ENCODE data around the gene SLC22A1.
"Not testable (repeated sequence)": the region's sequence is repeated elsewhere in the genome, so short reads cannot be mapped to it uniquely, and the experiment has no call there.

Gene SLC22A1

DNA sequence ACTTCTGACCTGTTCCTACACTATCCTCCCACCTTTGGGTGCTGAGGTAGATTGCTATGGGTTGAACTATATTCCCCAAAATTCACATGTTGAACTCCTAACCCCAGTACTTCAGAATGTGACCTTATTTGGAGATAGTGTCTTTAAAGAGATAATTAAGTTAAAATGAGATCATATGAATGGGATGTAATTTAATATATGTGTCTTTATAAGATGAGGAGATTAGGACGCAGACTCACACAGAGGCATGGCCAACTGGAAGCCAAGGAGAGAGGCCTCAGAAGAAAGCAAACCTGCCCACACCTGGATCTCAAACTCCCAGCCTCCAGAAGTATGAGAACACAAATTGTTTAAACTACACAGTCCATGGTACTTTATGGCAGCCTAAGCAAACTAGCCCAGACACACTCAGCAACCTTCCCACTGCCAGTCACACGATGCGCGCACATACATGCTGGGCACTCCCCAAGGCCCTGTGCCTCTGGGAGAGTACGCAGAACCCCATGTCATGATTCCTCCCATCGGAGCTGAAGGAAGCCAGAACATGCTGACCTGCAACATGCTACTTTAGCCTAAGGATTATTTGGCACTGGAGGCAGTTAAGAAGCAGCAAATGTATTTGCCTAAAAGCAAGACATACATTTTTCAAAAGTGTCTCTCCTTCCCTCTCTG is 8.9 kb upstream of the SLC22A1 start:
- DNase-seq (ENCODE audit: low read depth): no peak

DNA sequence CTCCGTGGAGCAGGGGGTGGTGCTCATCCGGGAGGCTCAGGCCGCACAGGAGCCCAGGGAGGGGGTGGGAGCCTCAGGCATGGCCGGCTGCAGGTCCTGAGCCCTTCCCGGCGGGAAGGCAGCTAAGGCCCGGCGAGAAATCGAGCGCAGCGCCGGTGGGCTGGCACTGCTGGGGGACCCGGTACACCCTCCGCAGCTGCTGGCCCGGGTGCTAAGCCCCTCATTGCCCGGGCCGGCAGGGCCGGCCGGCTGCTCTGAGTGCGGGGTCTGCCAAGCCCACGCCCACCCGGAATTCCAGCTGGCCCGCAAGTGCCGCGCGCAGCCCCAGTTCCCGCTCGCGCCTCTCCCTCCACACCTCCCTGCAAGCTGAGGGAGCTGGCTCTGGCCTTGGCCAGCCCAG is 7.1 kb upstream of the SLC22A1 start:
- H3K4me3 ChIP-seq (ENCODE audit: low read depth, low read length); DNase-seq (ENCODE audit: low read depth): not testable (repeated sequence)

More for the DNA sequence above, 8.9 kb upstream of the SLC22A1 start:
- TF ChIP-seq, protein P1, sequence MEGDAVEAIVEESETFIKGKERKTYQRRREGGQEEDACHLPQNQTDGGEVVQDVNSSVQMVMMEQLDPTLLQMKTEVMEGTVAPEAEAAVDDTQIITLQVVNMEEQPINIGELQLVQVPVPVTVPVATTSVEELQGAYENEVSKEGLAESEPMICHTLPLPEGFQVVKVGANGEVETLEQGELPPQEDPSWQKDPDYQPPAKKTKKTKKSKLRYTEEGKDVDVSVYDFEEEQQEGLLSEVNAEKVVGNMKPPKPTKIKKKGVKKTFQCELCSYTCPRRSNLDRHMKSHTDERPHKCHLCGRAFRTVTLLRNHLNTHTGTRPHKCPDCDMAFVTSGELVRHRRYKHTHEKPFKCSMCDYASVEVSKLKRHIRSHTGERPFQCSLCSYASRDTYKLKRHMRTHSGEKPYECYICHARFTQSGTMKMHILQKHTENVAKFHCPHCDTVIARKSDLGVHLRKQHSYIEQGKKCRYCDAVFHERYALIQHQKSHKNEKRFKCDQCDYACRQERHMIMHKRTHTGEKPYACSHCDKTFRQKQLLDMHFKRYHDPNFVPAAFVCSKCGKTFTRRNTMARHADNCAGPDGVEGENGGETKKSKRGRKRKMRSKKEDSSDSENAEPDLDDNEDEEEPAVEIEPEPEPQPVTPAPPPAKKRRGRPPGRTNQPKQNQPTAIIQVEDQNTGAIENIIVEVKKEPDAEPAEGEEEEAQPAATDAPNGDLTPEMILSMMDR (IDR thresholded peaks at IDR 0.05; ENCODE audit: control insufficient read depth, extremely low read depth, insufficient read depth): no peak
- H3K4me3 ChIP-seq (ENCODE audit: low read depth, low read length): no peak overlapping the region

DNA sequence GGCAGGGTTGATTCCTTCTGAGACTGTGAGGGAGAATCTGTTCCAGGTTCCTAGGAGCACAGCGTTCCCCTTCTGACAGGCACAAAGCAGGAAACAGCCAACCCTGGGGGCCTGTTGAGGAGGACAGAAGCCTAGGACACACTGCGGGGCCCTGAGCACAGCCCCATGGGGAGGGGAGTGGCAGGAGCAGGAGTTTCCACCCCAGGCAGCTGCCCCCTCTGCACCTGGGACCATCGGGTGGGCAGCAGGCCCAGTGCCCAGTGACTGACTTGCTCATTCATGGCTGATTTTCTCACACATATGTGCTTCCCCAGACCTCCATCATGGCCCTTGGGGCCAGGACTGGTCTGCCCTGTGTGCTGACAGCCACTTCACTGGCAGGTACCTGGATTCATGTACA is 6.2 kb upstream of the SLC22A1 start:
- no peak for DNase-seq (ENCODE audit: low read depth)
- no peak overlapping the region for H3K4me3 ChIP-seq (ENCODE audit: low read depth, low read length)
- TF ChIP-seq, protein P1 (IDR thresholded peaks at IDR 0.05; ENCODE audit: control insufficient read depth, extremely low read depth, insufficient read depth): no peak

DNA sequence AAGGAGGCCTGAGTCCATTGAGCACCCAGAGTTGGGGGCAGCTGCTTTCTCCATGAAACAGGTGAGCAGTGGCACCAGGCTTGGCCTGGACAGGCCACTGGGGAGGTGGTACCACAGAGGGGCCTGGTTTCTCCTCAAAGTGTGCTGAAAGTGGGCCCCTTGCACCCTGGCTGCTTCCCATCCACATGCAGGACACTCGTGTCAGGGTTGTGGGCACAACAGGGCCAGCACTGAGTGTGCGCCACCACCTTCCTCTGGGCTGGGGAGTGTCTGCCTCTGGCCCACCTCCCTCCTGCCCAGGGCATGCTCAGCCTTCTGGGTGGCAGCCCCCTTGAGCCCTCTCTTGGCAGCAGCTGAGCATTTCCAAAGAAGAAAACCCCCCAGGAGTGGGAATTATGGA is 5.2 kb upstream of the SLC22A1 start:
- TF ChIP-seq, protein P1 (IDR thresholded peaks at IDR 0.05; ENCODE audit: control insufficient read depth, extremely low read depth, insufficient read depth): no peak
- DNase-seq (ENCODE audit: low read depth): no peak
- H3K4me3 ChIP-seq (ENCODE audit: low read depth, low read length): no peak overlapping the region

DNA sequence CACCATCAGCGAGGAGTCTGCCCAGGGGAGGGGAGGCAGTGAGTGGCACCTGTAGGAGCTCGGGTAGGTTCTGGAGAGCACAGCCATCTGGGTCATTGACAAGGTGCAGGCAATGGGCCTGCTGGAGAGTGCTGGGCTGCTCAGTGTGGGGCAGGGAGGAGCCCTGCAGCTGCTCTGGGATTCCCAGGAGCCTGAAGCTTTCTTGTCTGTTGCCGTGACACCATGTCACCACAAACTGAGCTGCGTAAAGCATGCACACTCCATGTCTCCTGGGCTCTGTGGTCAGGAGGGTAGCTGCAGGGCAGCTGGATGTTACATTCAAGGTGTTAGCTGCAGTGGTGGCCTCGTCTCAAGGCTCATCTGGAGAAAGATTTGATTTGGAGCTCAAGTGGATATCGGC is 4.5 kb upstream of the SLC22A1 start:
- no peak for DNase-seq (ENCODE audit: low read depth)
- no peak overlapping the region for H3K4me3 ChIP-seq (ENCODE audit: low read depth, low read length)
- TF ChIP-seq, protein P1 (IDR thresholded peaks at IDR 0.05; ENCODE audit: control insufficient read depth, extremely low read depth, insufficient read depth): no peak

DNA sequence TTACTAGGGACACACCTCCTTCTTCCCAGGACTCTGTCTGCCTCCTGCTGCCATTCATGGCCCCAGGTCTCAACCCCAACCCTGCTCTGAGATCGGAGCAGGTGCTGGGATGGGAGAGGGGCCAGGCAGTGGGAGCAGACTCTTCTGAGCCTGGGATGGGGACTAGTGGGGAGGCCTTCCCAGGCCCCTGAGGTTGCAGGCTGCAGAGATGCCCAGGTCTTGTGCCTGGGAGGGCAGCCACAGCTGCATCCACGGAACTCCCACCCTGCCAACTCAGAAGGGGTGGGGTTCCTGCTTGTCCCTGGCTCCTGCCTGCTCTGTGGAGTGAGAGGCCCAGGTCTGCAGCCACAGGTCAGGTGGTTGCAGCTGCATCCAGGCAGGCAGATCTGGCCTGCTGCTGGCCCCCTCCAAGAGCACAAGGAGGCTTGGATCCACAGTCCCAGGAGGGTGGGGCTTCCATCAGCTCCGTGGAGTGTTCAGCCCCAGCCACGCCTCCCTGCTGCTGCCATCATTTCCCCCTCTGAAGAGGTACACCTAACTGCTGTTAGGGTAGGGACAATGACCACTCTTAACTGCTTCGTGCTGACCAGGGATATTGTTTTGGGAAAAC is 2.9 kb upstream of the SLC22A1 start:
- H3K4me3 ChIP-seq (ENCODE audit: low read depth, low read length): no peak overlapping the region
- TF ChIP-seq, protein P1 (IDR thresholded peaks at IDR 0.05; ENCODE audit: control insufficient read depth, extremely low read depth, insufficient read depth): no peak
- DNase-seq (ENCODE audit: low read depth): no peak

DNA sequence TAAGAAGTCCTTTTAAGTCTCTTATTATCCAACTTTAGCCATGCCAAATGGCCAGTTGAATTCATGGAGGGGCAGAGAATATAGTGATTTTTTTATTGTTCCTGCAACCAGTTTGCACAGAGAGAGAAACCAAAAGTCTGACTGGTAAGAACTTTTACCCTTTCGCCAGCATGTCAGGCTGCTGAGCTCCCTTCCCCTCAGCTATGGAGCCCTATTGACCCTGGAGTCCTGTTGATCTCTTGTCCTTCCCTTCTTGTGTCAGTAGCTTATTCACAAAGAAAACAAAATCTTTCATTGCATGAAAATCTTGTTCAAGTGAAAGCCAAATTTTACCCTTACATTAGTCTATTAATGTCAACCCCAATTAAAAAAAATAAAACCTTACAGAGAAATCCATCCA is 1.5 kb upstream of the SLC22A1 start:
- DNase-seq (ENCODE audit: low read depth): no peak
- TF ChIP-seq, protein P1 (IDR thresholded peaks at IDR 0.05; ENCODE audit: control insufficient read depth, extremely low read depth, insufficient read depth): no peak
- H3K4me3 ChIP-seq (ENCODE audit: low read depth, low read length): no peak overlapping the region
